SK-N-SH (cell line): Measurements from ENCODE around the gene SLC66A3.

ENCODE experiments used
- CHD2 ChIP-seq: fragments of 150-350 bp; IDR thresholded peaks from 2 replicates; pipeline ENCODE4 v1.6.1; 2018; ENCODE audit warnings: low read length; ENCODE audit not compliant: partially characterized antibody
- EP300 ChIP-seq, 2 experiments: IDR thresholded peaks; 2 replicates each; pipeline versions ENCODE4 v1.4.0 to v1.6.1; 2012; ENCODE audit warnings: borderline replicate concordance in 1 of 2, low read depth in 1 of 2, low read length in 1 of 2
- GATA2 ChIP-seq: sonication (generic); formaldehyde crosslinking; IDR thresholded peaks from 2 replicates; pipeline ENCODE4 v1.5.0; 2020; ENCODE audit warnings: mild to moderate bottlenecking, missing genetic modification reagents
- TF ChIP-seq, protein P1 (sequence below): IDR thresholded peaks from 2 replicates; pipeline ENCODE4; 2012
- TF ChIP-seq, protein P2 (sequence below): fragments of 200-600 bp; sonication (generic); IDR thresholded peaks from 2 replicates; pipeline ENCODE4 v1.6.1; 2017; ENCODE audit warnings: antibody characterized with exemption, mild to moderate bottlenecking, moderate library complexity

DNA sequence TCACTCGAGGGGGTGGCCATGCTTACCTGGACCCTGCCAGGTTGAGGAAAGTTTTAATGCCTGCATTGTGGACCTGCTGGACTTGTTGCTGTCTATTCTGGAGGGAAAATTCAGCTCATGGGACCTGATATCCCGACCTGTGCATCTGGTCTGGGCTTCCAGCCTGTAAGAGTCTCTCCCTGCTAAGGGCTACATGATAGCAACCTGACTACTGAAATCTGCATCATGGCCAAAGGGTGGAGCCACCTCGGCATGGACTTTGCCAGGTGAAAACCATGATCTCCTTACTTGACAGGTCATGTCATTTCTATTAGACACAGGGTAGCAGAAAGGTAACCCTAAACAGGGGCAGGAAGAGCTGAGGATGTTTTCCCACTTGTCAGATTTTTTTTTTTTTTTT is 12.9 kb upstream of the SLC66A3 start:
- TF ChIP-seq, protein P1, sequence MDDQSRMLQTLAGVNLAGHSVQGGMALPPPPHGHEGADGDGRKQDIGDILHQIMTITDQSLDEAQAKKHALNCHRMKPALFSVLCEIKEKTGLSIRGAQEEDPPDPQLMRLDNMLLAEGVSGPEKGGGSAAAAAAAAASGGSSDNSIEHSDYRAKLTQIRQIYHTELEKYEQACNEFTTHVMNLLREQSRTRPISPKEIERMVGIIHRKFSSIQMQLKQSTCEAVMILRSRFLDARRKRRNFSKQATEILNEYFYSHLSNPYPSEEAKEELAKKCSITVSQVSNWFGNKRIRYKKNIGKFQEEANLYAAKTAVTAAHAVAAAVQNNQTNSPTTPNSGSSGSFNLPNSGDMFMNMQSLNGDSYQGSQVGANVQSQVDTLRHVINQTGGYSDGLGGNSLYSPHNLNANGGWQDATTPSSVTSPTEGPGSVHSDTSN: no peak
- TF ChIP-seq GATA2: no peak
- TF ChIP-seq, protein P2, sequence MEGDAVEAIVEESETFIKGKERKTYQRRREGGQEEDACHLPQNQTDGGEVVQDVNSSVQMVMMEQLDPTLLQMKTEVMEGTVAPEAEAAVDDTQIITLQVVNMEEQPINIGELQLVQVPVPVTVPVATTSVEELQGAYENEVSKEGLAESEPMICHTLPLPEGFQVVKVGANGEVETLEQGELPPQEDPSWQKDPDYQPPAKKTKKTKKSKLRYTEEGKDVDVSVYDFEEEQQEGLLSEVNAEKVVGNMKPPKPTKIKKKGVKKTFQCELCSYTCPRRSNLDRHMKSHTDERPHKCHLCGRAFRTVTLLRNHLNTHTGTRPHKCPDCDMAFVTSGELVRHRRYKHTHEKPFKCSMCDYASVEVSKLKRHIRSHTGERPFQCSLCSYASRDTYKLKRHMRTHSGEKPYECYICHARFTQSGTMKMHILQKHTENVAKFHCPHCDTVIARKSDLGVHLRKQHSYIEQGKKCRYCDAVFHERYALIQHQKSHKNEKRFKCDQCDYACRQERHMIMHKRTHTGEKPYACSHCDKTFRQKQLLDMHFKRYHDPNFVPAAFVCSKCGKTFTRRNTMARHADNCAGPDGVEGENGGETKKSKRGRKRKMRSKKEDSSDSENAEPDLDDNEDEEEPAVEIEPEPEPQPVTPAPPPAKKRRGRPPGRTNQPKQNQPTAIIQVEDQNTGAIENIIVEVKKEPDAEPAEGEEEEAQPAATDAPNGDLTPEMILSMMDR: no peak
- TF ChIP-seq EP300 (IDR thresholded peaks at IDR 0.05; ENCODE audit: borderline replicate concordance in 1 of 2, low read depth in 1 of 2, low read length in 1 of 2): no peak
- no peak for TF ChIP-seq CHD2
